Measurements from ENCODE around the gene HOXB7.
A peak's percentile ranks its signal among the peaks of the same experiment; 100 is the strongest.

HOXB7 gene

DNA sequence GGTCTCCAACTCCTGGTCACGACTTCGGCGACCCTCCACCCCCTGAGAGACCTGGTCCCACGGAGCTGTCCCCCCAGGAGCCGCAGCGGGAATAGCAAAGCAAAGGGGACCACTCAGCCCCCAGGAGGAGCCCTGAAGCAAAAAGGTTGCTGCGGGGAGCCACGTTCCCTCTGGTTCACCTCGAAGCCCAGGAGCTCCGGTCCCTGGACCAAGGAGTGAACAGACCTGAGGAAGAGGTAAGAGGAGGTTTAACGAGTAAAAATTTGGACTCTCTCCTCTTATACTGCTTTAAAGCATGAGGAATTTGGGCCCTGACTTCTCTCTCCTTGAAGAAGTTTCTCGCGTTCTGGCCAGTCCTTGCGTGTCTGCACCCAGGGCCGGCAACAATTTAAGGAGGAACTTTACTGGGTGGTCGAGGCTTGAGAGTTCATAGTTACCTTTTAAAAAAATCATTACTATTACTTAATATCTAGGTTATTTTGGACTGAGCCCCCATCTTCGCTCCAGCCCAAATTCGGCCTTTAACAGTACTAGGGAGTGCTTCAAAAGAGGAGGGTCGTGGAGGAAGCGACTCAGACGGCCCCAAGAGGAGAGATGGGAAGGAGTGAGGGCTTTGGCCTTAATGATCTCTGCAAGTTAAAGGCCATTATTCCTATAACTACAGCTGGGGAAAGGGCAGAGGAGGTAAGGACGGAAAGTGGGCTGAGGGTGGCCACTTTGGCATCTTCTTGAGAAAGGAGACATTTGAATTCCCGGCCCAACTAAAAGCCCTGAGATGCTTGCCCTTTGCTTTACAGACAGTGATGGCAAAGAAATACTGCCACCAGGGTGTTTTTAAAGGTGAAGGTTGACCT, 32.3 kb upstream of the HOXB7 start:
- no peaks in the 10 kb centered on the region for H3K9me3 Mint-ChIP-seq
- TF ChIP-seq, protein P1, sequence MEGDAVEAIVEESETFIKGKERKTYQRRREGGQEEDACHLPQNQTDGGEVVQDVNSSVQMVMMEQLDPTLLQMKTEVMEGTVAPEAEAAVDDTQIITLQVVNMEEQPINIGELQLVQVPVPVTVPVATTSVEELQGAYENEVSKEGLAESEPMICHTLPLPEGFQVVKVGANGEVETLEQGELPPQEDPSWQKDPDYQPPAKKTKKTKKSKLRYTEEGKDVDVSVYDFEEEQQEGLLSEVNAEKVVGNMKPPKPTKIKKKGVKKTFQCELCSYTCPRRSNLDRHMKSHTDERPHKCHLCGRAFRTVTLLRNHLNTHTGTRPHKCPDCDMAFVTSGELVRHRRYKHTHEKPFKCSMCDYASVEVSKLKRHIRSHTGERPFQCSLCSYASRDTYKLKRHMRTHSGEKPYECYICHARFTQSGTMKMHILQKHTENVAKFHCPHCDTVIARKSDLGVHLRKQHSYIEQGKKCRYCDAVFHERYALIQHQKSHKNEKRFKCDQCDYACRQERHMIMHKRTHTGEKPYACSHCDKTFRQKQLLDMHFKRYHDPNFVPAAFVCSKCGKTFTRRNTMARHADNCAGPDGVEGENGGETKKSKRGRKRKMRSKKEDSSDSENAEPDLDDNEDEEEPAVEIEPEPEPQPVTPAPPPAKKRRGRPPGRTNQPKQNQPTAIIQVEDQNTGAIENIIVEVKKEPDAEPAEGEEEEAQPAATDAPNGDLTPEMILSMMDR (IDR thresholded peaks at IDR 0.05; ENCODE audit: unreplicated experiment in 3 of 3): no peak

DNA sequence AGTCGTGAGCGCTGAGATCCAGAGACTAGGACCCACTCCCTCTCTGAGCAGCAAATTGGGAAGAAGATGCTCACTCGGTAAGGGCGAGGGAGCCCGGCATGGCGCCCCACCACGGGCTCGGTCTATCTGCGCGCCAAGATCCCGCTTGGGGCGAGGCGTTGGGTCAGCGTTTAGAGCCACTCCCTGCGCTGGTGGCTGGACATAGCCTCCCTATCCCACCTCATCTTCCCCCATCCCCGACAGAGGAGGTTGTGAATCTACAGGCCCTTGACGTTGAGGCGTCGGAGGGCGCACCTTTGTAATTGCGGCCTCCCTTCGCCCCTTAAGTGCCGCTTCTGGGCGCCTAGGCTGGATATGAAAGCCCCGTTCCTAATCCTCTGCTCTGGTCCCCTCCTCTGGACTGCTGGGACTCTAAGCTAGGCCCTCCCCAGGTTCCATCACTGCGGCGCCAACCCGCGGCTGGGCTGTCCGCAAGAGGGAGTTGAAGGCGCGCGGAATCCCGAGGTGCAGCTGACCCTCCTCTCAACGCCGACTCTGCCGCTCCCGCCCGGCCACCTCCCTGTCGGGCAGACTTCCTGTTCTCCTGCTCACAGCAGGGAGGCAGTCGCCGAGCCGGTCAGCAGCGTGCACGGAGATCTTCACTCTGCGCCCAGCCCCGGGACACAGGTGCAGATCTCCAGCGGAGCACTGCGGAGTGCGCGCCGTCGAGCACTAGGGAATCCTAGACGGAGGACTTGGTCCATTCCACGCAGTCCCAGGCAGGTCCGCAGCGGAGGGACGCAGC, 31.4 kb upstream of the HOXB7 start:
- Mint-ChIP-seq H3K36me3 (ENCODE audit: low read depth) (no peaks in the 10 kb centered on the region), H3K4me3 (peak overlapping the region in 2 of 3 experiments; percentile 54 to 75), H3K9me3 (no peaks in the 10 kb centered on the region), H3K27me3 (ENCODE audit: low read depth) (peaks cover 100% of the 10 kb centered on the region), H3K4me1 (peaks cover 22% of the 10 kb centered on the region), H3K27ac (no peak overlapping the region)
- TF ChIP-seq, protein P1 (IDR thresholded peaks at IDR 0.05; ENCODE audit: unreplicated experiment in 3 of 3): no peak

More for the DNA sequence above, 32.3 kb upstream of the HOXB7 start:
- no peaks in the 10 kb centered on the region for H3K36me3 Mint-ChIP-seq (ENCODE audit: low read depth)
- peaks cover 22% of the 10 kb centered on the region for H3K4me1 Mint-ChIP-seq
- H3K27ac Mint-ChIP-seq: no peak overlapping the region
- peaks cover 100% of the 10 kb centered on the region for H3K27me3 Mint-ChIP-seq (ENCODE audit: low read depth)
- H3K4me3 Mint-ChIP-seq: peak overlapping the region; percentile 29 to 75 (median 33)

DNA sequence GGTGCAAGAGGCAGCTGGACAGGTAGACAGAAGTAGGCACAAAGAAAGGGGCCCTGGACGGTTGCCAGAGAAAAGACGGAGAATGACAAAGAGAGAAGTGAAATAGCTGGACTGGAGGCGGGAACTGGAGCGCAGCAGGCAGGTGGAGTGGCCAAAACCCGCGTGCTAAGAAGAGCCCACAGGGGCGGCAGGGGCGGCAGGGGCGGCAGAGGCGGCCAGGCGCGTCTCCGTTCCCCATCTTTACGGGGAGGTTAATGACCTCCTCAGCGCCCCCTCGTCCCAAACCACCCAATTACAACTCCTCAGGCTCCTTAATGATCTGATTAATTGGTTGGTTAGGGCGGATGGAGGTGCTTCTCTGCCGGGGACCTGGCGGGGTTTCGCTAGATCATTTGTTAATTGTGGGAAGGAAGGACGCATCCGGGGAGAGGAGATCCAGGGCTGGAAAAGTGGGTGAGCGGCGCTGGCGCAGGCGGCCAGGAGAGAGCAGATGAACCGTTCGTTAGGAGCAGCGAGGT, 30.8 kb upstream of the HOXB7 start:
- Mint-ChIP-seq H3K27ac (no peak overlapping the region), H3K27me3 (ENCODE audit: low read depth) (peaks cover 100% of the 10 kb centered on the region), H3K4me3 (peak overlapping the region; percentile 50 to 75 (median 57)), H3K4me1 (peaks cover 26% of the 10 kb centered on the region), H3K9me3 (no peaks in the 10 kb centered on the region), H3K36me3 (ENCODE audit: low read depth) (no peaks in the 10 kb centered on the region)
- TF ChIP-seq, protein P1 (IDR thresholded peaks at IDR 0.05; ENCODE audit: unreplicated experiment in 3 of 3): no peak

DNA sequence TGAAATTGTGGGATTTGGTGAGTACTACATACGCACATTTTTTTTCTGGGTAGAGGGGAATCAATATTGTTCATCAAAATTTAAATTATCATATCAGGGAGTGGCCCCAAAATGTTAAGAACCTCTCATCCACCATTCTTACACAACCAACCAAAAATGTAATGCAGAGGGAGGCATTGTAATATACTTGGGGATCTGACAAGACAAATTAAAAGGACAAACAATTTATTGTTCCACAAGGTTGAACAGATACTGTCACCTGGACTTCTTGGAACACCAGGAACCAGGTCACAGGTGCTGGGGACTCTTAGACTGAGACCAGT, 30.0 kb upstream of the HOXB7 start:
- TF ChIP-seq, protein P1 (IDR thresholded peaks at IDR 0.05; ENCODE audit: unreplicated experiment in 3 of 3): no peak
- Mint-ChIP-seq H3K4me1 (peaks cover 25% of the 10 kb centered on the region), H3K27ac (no peak overlapping the region), H3K36me3 (ENCODE audit: low read depth) (no peaks in the 10 kb centered on the region), H3K9me3 (no peaks in the 10 kb centered on the region), H3K4me3 (peak overlapping the region in 1 of 3 experiments; percentile 22), H3K27me3 (ENCODE audit: low read depth) (peaks cover 100% of the 10 kb centered on the region)

DNA sequence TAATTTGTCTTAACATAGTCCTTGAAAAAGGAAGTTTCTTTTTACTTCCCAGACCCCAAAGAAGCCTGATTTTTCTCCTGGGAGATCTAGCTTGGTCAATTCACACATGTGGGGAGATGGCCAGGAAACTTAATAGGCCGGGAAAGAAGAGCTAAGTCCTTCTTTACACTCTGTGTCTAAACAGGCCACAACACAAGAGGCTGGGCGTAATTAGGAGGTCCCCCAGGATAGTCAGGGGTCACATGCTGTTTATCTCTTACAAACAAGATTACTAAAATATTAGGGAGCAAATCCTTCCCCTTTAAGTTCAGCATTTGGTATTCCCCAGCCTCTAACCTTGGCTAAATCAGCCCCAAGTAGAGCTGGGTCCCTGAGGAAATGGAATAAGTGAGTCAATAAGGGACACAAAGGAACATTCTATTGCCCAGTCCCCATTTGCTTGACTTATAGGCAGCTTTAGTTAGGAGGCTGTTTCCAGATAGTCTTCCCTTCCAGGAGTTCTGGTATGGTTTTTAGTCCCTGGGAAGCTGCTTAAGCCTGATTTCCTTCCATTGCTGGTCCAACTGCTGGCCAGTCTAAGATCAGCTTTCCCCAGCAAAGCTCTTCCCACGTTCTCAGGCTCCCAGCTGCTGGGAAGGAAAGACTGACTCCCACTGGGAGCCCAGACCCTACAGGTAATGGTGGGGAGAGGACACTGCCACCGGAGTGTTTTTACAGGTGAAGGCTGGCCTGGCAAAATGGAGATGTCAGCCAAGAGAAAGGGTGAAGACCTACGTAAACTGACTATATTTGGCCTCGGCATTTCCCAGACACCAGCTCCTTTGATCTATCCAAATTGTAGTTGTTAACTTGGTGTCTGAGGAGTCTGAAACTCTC, 29.4 kb upstream of the HOXB7 start:
- H3K4me3 Mint-ChIP-seq: peak overlapping the region in 1 of 3 experiments; percentile 22
- H3K9me3 Mint-ChIP-seq: no peaks in the 10 kb centered on the region
- TF ChIP-seq, protein P1 (IDR thresholded peaks at IDR 0.05; ENCODE audit: unreplicated experiment in 3 of 3): no peak
- H3K27ac Mint-ChIP-seq: no peak overlapping the region
- no peaks in the 10 kb centered on the region for H3K36me3 Mint-ChIP-seq (ENCODE audit: low read depth)
- H3K4me1 Mint-ChIP-seq: peaks cover 20% of the 10 kb centered on the region
- peaks cover 100% of the 10 kb centered on the region for H3K27me3 Mint-ChIP-seq (ENCODE audit: low read depth)
